Naive thymus-derived CD8-positive, alpha-beta T cell (primary cell): ENCODE data around the gene STEAP3. TPM values are rescaled to one million over a fixed set of nuclear protein-coding genes. Genes with fewer than 3 reads are reported as not detected.

Source experiments
- ATAC-seq, 2 donors: fragments of 150-1000 bp; cut with Tn5 transposase in 1 of 2; sonication (Bioruptor Pico), chemical (Tn5 transposase) in 1 of 2; 1 replicate in 1 of 2; 2 replicates in 1 of 2; pipeline ENCODE4 v1.10.0; 2021; ENCODE audit warnings: mild to moderate bottlenecking in 2 of 2, moderate library complexity in 2 of 2
- POLR2A ChIA-PET: fragments of 350-600 bp; sonication (Branson Sonifier 250); formaldehyde crosslinking; loops from one replicate; lab custom pipeline; 2021; ENCODE audit warnings: antibody characterized with exemption; lab: Charles Lee
- DNase-seq, 10 donors: peaks; one replicate each; pipeline versions ENCODE4 v3.0.0 to v3.0.0-alpha.2; 2020 to 2022
- H3K27ac Mint-ChIP-seq, 10 donors: one replicate each; pipeline ENCODE4 v1.8.0; 2020 to 2022; ENCODE audit warnings: mild to moderate bottlenecking in 10 of 10, mixed read lengths in 10 of 10, moderate library complexity in 4 of 10, inconsistent platforms in 1 of 10
- H3K27me3 Mint-ChIP-seq, 5 donors: one replicate each; pipeline ENCODE4 v1.8.0; 2021 to 2022; ENCODE audit warnings: mixed read lengths in 5 of 5
- H3K36me3 Mint-ChIP-seq, 3 donors: one replicate each; pipeline ENCODE4 v1.8.0; 2020 to 2022; ENCODE audit warnings: mixed read lengths in 3 of 3, mild to moderate bottlenecking in 2 of 3, inconsistent platforms in 1 of 3
- H3K4me1 Mint-ChIP-seq, 4 donors: one replicate each; pipeline ENCODE4 v1.8.0; 2021 to 2022; ENCODE audit warnings: mixed read lengths in 4 of 4
- H3K4me3 Mint-ChIP-seq, 10 donors: one replicate each; pipeline ENCODE4 v1.8.0; 2020 to 2022; ENCODE audit warnings: mild to moderate bottlenecking in 10 of 10, mixed read lengths in 10 of 10, moderate library complexity in 6 of 10, inconsistent platforms in 1 of 10
- H3K9me3 Mint-ChIP-seq, 9 donors: one replicate each; pipeline ENCODE4 v1.8.0; 2020 to 2022; ENCODE audit warnings: mixed read lengths in 9 of 9, mild to moderate bottlenecking in 3 of 9, inconsistent platforms in 1 of 9, moderate library complexity in 1 of 9
- polyA plus RNA-seq, 3 donors: library from polyadenylated mRNA; unstranded; fragments of 300-500 nt; fragmentation: Illumina TruSeq; gene quantifications; one replicate each; pipeline ENCODE4 v1.2.3, GENCODE V29; 2021
- total RNA-seq, 8 experiments: library from RNA in 2 of 8; stranded (reverse) in 2 of 8; gene quantifications; one replicate each; pipeline ENCODE4 v1.2.3 and lab custom pipeline; 2021 to 2026

Gene STEAP3
- total and polyA plus RNA-seq, 5 experiments from 2014 or later = 0.24 TPM; not detected in 4

GRCh38 chr2:119231975-119232665 is 8.5 kb downstream of the STEAP3 start:
- ATAC-seq = no peak
- Mint-ChIP-seq H3K4me1 (no peaks in the 10 kb centered on the region), H3K9me3 (no peaks in the 10 kb centered on the region), H3K36me3 (no peaks in the 10 kb centered on the region), H3K4me3 (no peak overlapping the region), H3K27me3 (peaks cover 0 to 3% (median 0%) of the 10 kb centered on the region in 5 donors), H3K27ac (peak overlapping the region in 1 of 10 donors; percentile 62)
- POLR2A ChIA-PET = no interaction called here
- no peak for DNase-seq

GRCh38 chr2:119232666-119232993 is 9.0 kb downstream of the STEAP3 start:
- Mint-ChIP-seq H3K36me3 (no peaks in the 10 kb centered on the region), H3K4me3 (no peak overlapping the region), H3K27ac (peak overlapping the region in 1 of 10 donors; percentile 62), H3K9me3 (no peaks in the 10 kb centered on the region), H3K27me3 (peaks cover 0 to 3% (median 0%) of the 10 kb centered on the region in 5 donors), H3K4me1 (no peaks in the 10 kb centered on the region)
- ATAC-seq (no peak), DNase-seq (no peak)
- POLR2A ChIA-PET = no interaction called here

- no peaks in the 10 kb centered on the region for H3K9me3 Mint-ChIP-seq
- no peaks in the 10 kb centered on the region for H3K36me3 Mint-ChIP-seq
- POLR2A ChIA-PET = no interaction called here
- H3K4me1 Mint-ChIP-seq = no peaks in the 10 kb centered on the region
- no peak for DNase-seq
- no peak overlapping the region for H3K4me3 Mint-ChIP-seq
- H3K27me3 Mint-ChIP-seq = peaks cover 0 to 3% (median 0%) of the 10 kb centered on the region in 5 donors
- no peak for ATAC-seq
- H3K27ac Mint-ChIP-seq = peak overlapping the region in 1 of 10 donors; percentile 21
Observed at GRCh38 chr2:119233326-119234020, 9.8 kb downstream of the STEAP3 start.

DNA sequence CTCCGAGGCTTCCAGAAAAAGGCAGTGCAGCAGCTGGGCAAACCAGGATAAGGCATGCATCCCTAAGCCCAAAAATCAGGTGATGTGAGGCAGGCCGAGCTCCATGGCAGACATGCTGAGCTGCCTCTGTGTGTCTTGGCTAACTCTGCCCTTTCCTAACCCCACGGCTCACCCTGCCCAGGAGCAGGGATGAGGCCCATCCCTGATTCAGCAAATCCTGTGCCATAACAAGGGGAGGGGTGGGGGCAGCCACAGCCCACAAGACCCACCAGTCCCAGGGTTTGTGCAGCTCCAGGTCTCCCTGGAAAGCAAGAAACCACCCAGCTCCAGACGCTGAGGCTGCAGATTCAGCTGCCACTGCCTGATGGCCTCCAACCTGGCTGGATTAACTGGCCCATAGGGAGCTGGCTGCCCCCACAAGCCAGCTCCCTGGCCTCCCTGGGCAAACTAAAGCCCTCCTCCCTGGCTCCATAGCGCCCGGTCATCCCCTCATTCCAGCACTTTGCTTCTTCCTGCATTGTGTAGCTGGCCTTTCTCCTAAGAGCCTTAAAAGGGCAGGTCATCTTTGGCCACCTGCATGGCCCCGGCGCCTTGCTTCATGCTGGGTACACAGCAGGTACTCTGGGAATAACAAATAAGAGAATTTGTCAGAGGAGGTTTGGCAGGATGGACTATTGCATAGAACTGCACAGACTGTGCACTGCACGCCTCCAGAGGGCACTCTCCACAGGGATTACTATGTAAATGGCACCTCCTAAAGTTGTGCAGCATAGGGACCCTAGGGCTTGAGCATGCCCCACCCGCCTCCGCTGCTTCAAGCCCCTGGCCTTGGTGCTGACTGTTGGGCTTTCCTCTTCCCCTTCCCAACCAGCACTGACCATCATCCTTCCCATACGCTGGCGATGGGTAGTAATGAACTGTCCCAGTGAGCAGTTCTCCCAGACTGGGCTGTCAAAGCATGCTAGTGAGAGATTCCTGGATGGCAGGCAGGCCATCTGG is 10.7 kb downstream of the STEAP3 start:
- no peak for ATAC-seq
- no peak overlapping the region for H3K4me3 Mint-ChIP-seq
- no peaks in the 10 kb centered on the region for H3K36me3 Mint-ChIP-seq
- peak overlapping the region in 1 of 10 donors; percentile 21 for H3K27ac Mint-ChIP-seq
- POLR2A ChIA-PET = no interaction called here
- H3K4me1 Mint-ChIP-seq = no peaks in the 10 kb centered on the region
- H3K27me3 Mint-ChIP-seq = peaks cover 0 to 3% (median 0%) of the 10 kb centered on the region in 5 donors
- DNase-seq = no peak
- H3K9me3 Mint-ChIP-seq = no peaks in the 10 kb centered on the region

GRCh38 chr2:119236796-119237195 is 13.2 kb downstream of the STEAP3 start:
- POLR2A ChIA-PET = no interaction called here
- Mint-ChIP-seq H3K4me1 (no peaks in the 10 kb centered on the region), H3K36me3 (no peaks in the 10 kb centered on the region), H3K27me3 (peaks cover 0 to 8% (median 0%) of the 10 kb centered on the region in 5 donors), H3K4me3 (no peak overlapping the region), H3K9me3 (no peaks in the 10 kb centered on the region), H3K27ac (no peak overlapping the region)
- DNase-seq = no peak
- ATAC-seq = no peak

DNA sequence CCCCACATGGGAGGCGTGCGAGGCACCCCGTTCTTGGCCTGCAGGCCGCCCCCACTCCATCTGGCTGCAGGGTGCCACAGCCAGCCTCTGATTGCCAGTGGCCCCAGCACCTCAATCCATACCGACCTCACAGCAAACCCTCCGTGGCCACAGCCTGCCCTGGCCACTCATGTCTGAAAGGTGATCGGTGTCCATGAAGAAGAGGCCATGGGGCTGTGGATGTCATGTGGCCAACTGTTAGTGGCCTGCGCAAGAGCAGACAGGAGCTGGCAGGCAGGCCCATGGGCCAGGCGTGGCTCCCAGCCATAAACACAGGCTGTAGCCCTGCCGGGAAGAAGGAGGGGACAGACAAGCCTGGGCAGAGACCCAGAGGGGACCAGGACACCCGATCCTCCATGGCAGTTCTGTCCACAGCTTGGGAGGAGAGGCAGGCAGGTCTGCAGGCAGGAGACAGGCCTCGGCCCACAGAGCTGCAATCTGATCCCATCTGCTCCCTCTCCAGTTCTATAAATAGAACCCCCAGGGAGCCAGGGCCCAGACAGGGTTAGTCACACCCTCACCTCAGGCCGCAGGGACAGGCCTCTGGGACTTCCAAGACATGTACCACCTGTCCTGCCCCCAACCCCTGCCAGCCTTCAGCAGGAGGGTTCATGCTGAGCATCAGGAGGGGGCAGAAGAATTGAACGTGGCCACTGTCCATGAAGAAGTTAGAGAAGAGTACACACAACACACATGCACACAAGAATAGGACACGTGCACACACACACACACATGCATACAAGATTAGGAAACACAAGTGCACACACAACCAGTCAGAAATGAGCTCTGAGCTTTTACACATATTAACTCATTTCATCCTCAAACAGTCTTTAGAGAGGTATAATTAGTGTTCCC is 16.9 kb downstream of the STEAP3 start:
- Mint-ChIP-seq H3K4me1 (no peaks in the 10 kb centered on the region), H3K27ac (peak overlapping the region in 1 of 10 donors; percentile 34), H3K27me3 (peaks cover 0 to 8% (median 0%) of the 10 kb centered on the region in 5 donors), H3K4me3 (no peak overlapping the region), H3K36me3 (no peaks in the 10 kb centered on the region), H3K9me3 (peaks cover 0 to under 1% (median 0%) of the 10 kb centered on the region in 9 donors)
- DNase-seq (no peak), ATAC-seq (no peak)
- POLR2A ChIA-PET = no interaction called here

- no peak for DNase-seq
- ATAC-seq = no peak
- Mint-ChIP-seq H3K9me3 (peaks cover 0 to 6% (median 0%) of the 10 kb centered on the region in 9 donors), H3K36me3 (no peaks in the 10 kb centered on the region), H3K27ac (no peak overlapping the region), H3K4me3 (no peak overlapping the region), H3K4me1 (no peaks in the 10 kb centered on the region), H3K27me3 (peaks cover 0 to 8% (median 0%) of the 10 kb centered on the region in 5 donors)
- POLR2A ChIA-PET = no interaction called here
Observed at GRCh38 chr2:119241205-119241532, 17.5 kb downstream of the STEAP3 start.

DNA sequence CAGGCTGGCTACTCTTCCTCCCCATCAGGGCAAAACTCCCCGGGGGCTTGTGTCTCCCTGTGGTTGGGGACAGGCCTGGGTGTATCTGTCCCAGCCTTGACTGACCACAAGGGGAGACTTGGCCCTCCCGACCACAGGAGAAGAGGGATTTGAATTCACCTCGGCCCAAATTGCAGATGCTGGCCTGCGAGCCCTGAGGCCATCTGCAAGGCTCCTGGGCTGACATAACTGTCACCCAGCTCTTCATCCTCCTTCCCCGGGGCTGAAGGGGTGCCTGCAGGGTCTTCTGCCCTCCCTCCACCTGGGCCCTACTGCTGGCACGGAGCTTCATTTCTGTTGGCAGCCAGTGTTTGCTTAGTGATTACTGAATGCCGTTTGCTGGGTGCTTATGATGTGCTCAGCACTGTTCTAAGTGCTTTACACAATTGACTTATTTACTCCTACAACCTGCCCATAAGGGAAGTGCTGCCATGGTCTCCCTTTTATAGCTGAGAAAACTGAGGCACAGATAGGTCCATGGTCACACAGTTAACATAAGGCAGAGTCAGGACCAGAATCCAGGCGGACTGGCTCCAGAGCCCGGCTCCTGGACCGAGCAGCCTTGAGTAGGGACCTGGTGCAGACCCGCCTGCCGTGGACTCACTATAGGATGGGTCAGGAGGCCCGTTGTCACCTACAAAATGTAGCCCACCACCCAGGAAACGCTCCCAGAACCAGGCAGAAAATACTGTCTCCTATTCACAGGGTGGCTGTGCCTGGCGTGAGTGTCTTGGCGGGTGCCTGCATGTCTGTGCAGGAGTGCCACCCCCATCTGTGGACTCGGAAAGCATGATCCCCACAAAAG is 18.9 kb downstream of the STEAP3 start:
- ATAC-seq = no peak
- Mint-ChIP-seq H3K27ac (no peak overlapping the region), H3K4me1 (no peaks in the 10 kb centered on the region), H3K27me3 (peaks cover 0 to 8% (median 0%) of the 10 kb centered on the region in 5 donors), H3K9me3 (peaks cover 0 to 6% (median 0%) of the 10 kb centered on the region in 9 donors), H3K36me3 (no peaks in the 10 kb centered on the region), H3K4me3 (no peak overlapping the region)
- POLR2A ChIA-PET = no interaction called here
- DNase-seq = no peak

GRCh38 chr2:119243621-119244020 is 20.0 kb downstream of the STEAP3 start:
- no peak overlapping the region for H3K4me3 Mint-ChIP-seq
- no peaks in the 10 kb centered on the region for H3K36me3 Mint-ChIP-seq
- ATAC-seq (no peak), DNase-seq (no peak)
- H3K27me3 Mint-ChIP-seq = peaks cover 0 to 10% (median 2%) of the 10 kb centered on the region in 5 donors
- POLR2A ChIA-PET = no interaction called here
- peaks cover 0 to 6% (median 0%) of the 10 kb centered on the region in 9 donors for H3K9me3 Mint-ChIP-seq
- no peak overlapping the region for H3K27ac Mint-ChIP-seq
- no peaks in the 10 kb centered on the region for H3K4me1 Mint-ChIP-seq

- DNase-seq (no peak), ATAC-seq (no peak)
- POLR2A ChIA-PET = no interaction called here
- H3K4me3 Mint-ChIP-seq = no peak overlapping the region
- no peaks in the 10 kb centered on the region for H3K4me1 Mint-ChIP-seq
- H3K9me3 Mint-ChIP-seq = peaks cover 0 to 6% (median 0%) of the 10 kb centered on the region in 9 donors
- no peak overlapping the region for H3K27ac Mint-ChIP-seq
- no peaks in the 10 kb centered on the region for H3K36me3 Mint-ChIP-seq
- H3K27me3 Mint-ChIP-seq = peaks cover 0 to 12% (median 2%) of the 10 kb centered on the region in 5 donors
Observed at GRCh38 chr2:119245076-119245840, 21.6 kb downstream of the STEAP3 start.

- peaks cover 0 to 10% (median 2%) of the 10 kb centered on the region in 5 donors for H3K27me3 Mint-ChIP-seq
- no peak for ATAC-seq
- POLR2A ChIA-PET = no interaction called here
Observed at GRCh38 chr2:119245841-119246230, 22.2 kb downstream of the STEAP3 start.

More at GRCh38 chr2:119245841-119246230, 22.2 kb downstream of the STEAP3 start:
- Mint-ChIP-seq H3K4me1 (no peaks in the 10 kb centered on the region), H3K4me3 (no peak overlapping the region), H3K27ac (no peak overlapping the region), H3K9me3 (peaks cover 0 to 6% (median 0%) of the 10 kb centered on the region in 9 donors), H3K36me3 (no peaks in the 10 kb centered on the region)
- no peak for DNase-seq
